ENCODE data around the gene FCN1.

FCN1 gene

GRCh38 chr9:134909511-134910481 lies 7.9 kb downstream of the FCN1 start:
- no peak for DNase-seq (ENCODE audit: extremely low read depth, low read depth)
- TF ChIP-seq CTCF (IDR thresholded peaks at IDR 0.05; ENCODE audit: low read depth, low read length, missing control alignments): no peak
- no peak overlapping the region for H3K4me3 ChIP-seq (replicated peaks; ENCODE audit: low read depth, low read length)

- DNase-seq (ENCODE audit: extremely low read depth, low read depth): no peak
- no peak overlapping the region for H3K4me3 ChIP-seq (replicated peaks; ENCODE audit: low read depth, low read length)
- no peak for TF ChIP-seq CTCF (IDR thresholded peaks at IDR 0.05; ENCODE audit: low read depth, low read length, missing control alignments)
Observed at GRCh38 chr9:134908524-134909309, 9.0 kb downstream of the FCN1 start.

DNA sequence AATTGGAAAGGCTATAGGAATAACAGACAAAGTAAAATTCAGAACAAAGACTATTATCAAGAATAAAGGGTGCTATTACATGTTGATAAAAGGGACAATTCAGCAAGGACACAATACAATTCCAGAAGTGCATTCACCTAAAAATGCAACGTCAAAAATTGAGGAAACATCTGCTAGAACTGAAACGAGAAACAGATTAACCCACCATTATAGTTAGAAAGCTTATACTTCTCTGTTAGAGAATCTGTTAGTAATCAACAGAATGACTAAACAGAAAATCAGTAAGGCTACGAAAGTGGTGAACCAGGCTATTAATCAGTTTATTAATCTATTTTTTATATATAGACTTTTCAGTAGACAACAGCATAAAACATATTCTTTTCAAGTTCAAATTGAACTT lies 14.8 kb downstream of the FCN1 start:
- no peak for DNase-seq (ENCODE audit: extremely low read depth, low read depth)
- H3K4me3 ChIP-seq (replicated peaks; ENCODE audit: low read depth, low read length): no peak overlapping the region
- no peak for TF ChIP-seq CTCF (IDR thresholded peaks at IDR 0.05; ENCODE audit: low read depth, low read length, missing control alignments)

DNA sequence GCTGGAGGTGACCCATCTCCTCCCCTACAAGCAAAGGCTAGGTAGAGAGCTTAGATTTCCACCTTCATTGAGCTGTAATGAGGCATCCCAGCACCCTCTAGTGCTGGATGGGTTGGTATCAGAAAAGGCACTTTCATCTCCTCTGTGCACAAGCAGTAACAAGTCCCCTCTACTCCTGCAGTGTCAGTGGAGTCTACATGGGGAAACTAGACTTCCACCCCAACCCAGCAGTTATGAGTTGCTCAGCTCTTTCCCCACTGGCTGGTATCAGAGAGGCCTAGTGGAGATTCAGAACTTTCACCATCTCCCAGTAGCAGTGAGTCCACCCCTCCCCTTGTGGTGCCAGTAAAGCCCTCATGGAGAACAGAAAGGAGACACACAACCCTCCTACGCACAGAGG lies 17.9 kb downstream of the FCN1 start:
- no peak for DNase-seq (ENCODE audit: extremely low read depth, low read depth)
- no peak for TF ChIP-seq CTCF (IDR thresholded peaks at IDR 0.05; ENCODE audit: low read depth, low read length, missing control alignments)
- H3K4me3 ChIP-seq (replicated peaks; ENCODE audit: low read depth, low read length): no peak overlapping the region

GRCh38 chr9:134899168-134899567 lies 18.5 kb downstream of the FCN1 start:
- no peak overlapping the region for H3K4me3 ChIP-seq (replicated peaks; ENCODE audit: low read depth, low read length)
- no peak for TF ChIP-seq CTCF (IDR thresholded peaks at IDR 0.05; ENCODE audit: low read depth, low read length, missing control alignments)
- DNase-seq (ENCODE audit: extremely low read depth, low read depth): no peak

GRCh38 chr9:134898319-134898718 lies 19.4 kb downstream of the FCN1 start:
- DNase-seq (ENCODE audit: extremely low read depth, low read depth): no peak
- no peak for TF ChIP-seq CTCF (IDR thresholded peaks at IDR 0.05; ENCODE audit: low read depth, low read length, missing control alignments)
- H3K4me3 ChIP-seq (replicated peaks; ENCODE audit: low read depth, low read length): no peak overlapping the region

Measured in HFF-Myc (cell line).